HG02798 (cell line): ENCODE data around the gene RASA1.
A peak's percentile ranks its signal among the peaks of the same experiment; 100 is the strongest.
"Not testable (repeated sequence)": the region's sequence is repeated elsewhere in the genome, so short reads cannot be mapped to it uniquely, and the experiment has no call there.

Experiments
- ATAC-seq: cut with Tn5 transposase; IDR thresholded peaks from one replicate; pipeline ENCODE4 v1.9.1; 2021; ENCODE audit warnings: mild to moderate bottlenecking; ENCODE audit not compliant: unreplicated experiment, poor library complexity

The RASA1 gene

DNA sequence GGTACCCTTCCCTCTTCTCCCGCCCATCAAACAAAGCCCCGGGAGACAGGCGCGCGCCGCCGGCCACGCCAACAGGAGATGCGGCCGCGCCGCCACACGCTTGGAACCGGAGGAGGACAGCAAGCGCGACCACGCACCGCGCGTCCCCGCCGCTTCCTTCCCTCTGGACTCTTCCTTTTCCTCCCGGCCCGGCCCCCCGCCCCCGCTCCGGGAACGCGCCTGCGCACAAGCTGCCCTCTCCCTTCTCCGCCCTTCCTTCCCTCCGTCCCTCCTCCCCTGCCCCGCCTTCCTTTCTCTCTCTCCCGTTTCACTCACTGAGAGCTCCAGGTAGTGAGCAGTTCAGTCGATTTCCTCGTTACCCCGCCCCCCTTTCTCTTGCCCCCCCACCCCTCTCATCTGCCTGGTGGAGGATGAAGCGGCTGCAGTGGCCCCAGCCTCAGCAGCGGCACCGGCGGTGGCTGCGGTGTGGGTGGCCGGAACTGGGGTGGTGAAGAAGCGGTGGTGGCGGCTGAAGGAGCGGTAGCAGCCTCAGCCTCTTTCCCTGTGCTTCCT lies at the start of gene RASA1:
TSS of gene RASA1 (plus strand) at position 310 of the 552 bp plus-strand sequence. CDS start 569 bp downstream, outside the sequence.
- ATAC-seq, result peak; percentile 64

GRCh38 chr5:87229780-87230179 lies 37.9 kb upstream of the RASA1 start:
- ATAC-seq, result no peak

- ATAC-seq, result peak; percentile 95
Observed at GRCh38 chr5:87231037-87231808, 36.5 kb upstream of the RASA1 start.

DNA sequence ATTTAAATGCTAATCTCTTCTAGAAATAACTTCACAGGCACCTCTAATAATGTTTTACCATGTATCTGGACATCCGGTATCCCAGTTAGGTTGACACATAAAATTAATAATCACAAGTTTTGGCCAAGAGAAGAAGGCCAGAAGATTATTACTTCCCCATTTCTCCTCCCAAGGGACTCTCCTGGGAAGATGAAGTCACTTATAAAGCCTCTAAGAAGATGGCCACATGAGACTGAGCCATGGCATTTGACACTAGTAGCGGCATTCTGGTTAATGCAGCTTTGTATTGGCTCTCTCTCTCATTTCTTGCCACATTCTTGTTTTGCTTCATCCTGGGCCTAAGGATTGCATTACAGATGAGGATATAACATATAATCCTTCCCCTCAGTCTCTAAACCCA lies 34.5 kb upstream of the RASA1 start:
- ATAC-seq, result no peak

DNA sequence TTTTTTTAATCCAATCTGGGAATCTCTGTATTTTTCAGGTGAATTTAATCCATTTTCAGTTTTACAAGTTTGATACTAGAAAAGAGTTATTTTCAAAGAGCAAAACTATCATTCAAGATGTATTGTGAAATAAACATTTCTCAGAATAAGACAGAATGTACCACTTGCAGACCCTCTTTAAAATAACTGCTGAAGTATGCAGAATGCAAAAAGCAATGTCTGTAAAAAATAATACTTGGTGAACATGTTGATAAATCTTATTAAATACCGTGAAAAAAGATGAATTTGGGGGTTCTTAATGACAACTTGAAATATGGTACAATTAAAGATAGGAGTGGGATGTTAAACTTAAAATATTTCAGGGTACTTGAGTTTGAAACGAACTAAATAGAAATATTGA lies 26.1 kb upstream of the RASA1 start:
- no peak for ATAC-seq

DNA sequence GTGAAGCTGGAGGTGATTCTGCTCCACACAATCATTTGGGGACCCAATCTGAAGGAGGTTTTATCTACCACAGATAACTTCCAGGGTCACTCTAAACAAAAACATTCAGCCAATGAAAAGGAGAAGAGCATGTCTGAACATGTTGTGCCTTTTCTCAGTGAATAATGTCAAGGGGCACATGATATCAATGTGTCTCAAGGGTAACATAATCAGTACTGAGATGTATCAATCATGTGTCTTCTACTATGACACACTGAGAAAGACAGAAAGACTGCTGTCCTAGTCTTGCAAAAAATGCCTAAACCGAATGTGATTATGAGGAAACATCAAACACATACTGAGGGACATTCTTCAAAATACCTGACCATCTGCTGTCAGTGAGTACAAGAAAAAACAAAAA lies 25.4 kb upstream of the RASA1 start:
- ATAC-seq, result peak; percentile 49

GRCh38 chr5:87243161-87243844 lies 24.4 kb upstream of the RASA1 start:
- no peak for ATAC-seq

DNA sequence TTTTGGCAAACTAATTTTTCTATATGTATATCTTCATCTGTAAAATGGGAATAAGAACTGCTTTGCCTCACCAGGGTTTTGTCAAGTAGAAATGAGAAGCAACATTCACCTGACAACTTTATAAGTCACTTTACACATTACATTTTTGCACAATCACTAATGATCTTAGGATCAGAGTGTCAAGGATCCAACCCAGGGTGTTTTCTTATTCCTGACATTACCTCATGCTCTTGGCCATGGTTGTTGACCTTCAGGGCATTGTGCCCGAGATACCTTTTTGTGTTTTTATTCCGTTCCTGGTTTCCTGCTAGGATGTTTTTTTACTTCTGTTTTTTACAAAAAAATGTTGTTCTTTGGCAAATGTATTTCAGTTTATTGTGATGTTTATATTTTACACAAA lies 22.2 kb upstream of the RASA1 start:
- no peak for ATAC-seq

GRCh38 chr5:87246061-87246460 lies 21.6 kb upstream of the RASA1 start:
- no peak for ATAC-seq

DNA sequence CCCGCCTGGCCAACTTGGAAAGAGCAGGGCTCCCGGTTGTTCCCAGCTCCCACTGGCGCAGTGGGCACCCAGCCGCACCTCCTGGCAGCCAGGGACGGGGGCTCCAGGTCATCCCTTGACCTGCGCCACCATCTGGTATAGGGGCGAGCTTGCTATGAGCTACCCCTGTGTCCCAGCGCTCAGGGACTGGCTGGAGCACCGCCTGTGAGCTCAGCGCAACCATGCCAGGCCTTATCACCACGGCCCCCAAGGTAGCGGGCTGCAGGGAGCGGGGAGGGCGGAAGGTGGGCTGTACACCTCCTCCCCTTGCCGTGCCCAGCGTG lies 15.4 kb upstream of the RASA1 start:
- no peak for ATAC-seq

DNA sequence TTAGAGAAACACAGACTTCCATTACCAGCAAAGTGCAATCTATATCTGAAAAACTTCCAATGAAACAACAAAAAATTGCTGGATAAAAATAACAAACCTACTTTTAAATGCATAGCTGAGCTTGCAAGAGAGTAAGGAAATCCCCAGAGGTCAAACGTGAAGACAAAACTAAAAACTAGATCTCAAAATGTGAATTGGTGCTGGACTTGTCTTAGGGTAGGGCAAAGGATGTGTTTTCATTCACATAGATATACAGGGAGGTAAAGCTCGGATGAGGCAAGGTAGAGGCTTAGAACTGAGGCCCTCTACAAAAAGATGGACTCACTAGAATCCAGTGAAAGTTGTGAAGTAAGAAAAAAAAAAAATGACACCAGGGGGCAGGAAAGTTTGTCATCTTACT lies 13.6 kb upstream of the RASA1 start:
- no peak for ATAC-seq

DNA sequence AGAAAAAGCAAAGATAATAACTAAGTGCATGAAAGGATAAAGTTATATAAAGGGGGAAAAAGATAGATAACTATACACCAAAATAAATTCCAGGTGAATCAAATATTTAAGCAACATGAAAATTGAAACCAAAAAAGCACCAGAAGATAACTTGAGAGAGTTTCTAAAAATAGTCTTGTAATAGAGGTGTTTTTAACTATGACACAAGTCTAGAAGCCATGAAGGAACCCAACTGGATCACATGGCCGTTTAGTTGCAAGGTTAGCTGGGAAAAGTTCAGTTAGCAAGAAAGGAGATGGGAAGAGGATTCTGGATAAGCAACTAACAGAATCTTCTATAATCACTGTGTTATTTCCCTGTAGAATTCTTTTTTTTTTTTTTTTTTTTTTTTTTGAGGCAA lies 9.2 kb upstream of the RASA1 start:
- ATAC-seq, result peak; percentile 35

- ATAC-seq, result no peak
Observed at GRCh38 chr5:87260604-87261192, 7.0 kb upstream of the RASA1 start.

GRCh38 chr5:87263498-87263897 lies 4.2 kb upstream of the RASA1 start:
- no peak for ATAC-seq

DNA sequence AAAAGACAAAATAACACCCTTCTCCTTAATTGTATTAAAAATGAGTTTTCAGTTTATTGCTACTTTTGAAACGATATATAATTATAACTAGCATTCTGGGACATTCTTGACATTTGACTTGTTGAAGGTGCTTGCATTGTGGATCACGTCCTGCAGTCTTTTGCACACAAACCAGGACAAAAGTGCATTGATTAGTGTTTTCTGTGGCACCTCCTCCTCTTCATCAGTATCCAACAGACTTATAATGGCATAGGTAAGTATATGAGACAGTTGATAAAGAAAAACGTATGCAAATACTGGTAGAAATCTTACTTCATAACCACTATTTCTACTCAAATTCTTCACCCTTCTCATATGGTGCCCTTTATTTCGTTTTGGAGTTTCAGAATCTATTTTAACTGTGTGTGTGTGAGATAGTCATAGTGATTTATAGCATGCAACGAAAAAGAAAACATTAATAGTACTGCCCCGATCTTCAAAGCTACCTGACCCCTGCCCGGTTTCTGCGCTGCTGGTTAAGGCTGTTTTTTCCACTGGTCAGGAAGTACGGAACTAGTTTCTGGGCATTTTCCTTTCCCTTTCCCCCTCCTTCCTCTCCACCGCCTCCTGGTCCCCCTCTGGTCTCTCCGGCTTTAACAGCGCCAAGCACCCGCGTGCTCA lies 639 bp upstream of the RASA1 start:
- ATAC-seq, result peak; percentile 20

DNA sequence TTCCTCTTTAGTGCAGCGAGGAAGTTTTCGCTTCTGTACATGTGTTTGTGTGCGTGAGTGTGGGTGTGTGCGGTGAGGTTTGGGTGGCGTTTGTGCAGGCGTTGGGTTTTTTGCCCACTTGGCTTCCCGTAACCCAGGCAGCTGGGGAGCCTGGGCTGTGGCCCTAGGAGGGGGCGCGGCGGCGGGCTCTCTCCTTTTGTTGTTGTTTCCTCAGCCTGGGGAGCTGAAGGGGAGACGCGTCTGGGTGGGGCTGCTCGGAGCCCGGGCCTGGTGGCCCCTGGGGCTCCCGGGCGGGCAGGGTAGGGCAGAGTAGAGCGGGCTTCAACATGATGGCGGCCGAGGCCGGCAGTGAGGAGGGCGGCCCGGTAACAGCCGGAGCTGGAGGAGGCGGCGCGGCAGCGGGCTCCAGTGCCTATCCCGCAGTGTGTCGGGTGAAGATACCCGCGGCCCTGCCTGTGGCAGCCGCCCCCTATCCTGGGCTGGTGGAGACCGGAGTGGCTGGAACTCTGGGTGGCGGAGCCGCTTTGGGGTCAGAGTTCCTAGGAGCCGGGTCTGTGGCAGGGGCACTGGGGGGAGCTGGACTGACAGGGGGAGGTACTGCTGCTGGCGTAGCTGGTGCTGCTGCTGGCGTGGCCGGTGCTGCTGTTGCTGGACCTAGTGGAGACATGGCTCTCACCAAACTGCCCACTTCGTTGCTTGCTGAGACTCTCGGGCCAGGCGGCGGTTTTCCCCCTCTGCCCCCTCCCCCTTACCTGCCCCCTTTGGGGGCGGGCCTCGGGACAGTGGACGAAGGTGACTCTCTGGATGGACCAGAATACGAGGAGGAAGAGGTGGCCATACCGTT lies 665 bp downstream of the RASA1 start:
- peak; percentile 59 for ATAC-seq

DNA sequence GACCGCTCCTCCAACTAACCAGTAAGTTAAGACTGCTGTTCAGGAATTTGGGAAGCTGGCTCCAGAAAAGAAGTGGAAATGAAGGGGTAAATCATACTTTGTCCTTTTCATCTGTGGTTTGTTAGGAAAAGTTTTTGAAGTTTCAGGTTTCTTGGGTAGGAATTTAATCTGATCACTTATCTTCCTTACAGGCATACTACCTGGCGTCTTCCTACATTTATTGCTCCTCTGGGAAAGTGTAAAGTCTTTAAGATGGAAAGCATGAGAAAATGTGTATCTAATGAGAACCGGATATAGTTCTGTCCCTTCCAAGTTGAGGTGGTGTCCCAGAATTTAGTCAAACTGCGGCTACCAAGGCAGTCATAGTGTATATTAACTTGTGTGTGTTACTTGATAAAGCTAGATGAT lies 1.3 kb downstream of the RASA1 start:
- no peak for ATAC-seq

DNA sequence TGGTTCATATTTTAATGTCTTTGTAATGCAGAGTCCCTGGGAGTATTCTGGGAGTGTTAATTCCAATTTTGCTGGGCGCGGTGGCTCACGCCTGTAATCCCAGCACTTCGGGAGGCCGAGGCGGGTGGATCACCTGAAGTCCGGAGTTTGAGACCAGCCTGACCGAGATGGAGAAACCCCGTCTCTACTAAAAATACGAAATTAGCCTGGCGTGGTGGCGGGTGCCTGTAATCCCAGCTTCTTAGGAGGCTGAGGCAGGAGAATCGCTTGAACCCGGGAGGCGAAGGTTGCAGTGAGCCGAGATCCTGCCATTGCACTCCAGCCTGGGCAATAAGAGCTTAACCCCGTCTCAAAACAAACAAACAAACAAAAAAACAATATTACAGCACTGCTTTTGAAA lies 3.2 kb downstream of the RASA1 start:
- ATAC-seq, result not testable (repeated sequence)

DNA sequence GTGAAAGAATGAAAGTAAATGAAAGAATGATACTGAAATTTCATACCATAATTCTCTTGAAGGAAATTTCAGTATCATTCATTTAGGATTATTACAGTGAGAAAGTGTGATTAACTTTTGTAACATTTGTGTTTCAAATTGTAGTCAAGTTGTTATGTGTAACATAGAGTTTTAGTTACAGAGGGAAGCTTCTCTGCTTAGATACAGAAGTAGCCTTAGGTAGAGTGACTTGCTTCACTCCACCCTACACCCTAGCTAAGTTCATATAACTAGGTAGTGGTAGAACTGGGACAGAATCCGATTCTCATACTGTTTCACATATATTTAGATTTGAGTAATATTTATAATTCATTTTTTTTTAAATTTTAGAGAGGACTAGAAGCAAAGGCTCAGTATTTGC lies 9.0 kb downstream of the RASA1 start:
- no peak for ATAC-seq

GRCh38 chr5:87277279-87277835 lies 9.7 kb downstream of the RASA1 start:
- no peak for ATAC-seq
